LHCN-M2 (cell line): ENCODE measurements around the gene ETS1. TPM values are rescaled to one million over a fixed set of nuclear protein-coding genes. Genes with fewer than 3 reads are reported as not detected.

ENCODE experiments used
- total RNA-seq: library from RNA; depleted of rRNA; stranded (reverse); fragments of >200 nt; gene quantifications from 2 replicates; pipeline ENCODE4 v1.2.3, GENCODE V29; 2014; rRNA removed

The ETS1 gene
- total RNA-seq, 1 experiment from 2014 or later, result 38.2 TPM

Other genes starting within 250 kb of the ETS1 start
- 0.06 and 0.17 TPM in 2 replicates for gene FLI1, start 106.5 kb upstream of the ETS1 start, total RNA-seq